GM12878 (cell line): ENCODE measurements around the gene PNLIP. TPM values are rescaled to one million over a fixed set of nuclear protein-coding genes. Genes with fewer than 3 reads are reported as not detected.

Experiments
- ATAC-seq: fragments of 200-7000 bp; cut with Tn5 transposase; 3 replicates; pipeline ENCODE4 v1.9.1; 2020; ENCODE audit warnings: mild to moderate bottlenecking, moderate library complexity
- BruUV-seq: library from RNA; stranded (reverse); fragments of 400-500 nt; replicated peaks from 2 replicates; lab custom pipeline; 2021; lab: Mats Ljungman, UMichigan
- CTCF ChIA-PET: fragments of 300-600 bp; sonication (Branson Sonifier 250); formaldehyde crosslinking; extraction: SDS; loops from one replicate; lab custom pipeline; 2021; ENCODE audit warnings: inconsistent platforms; lab: Yijun Ruan, JAX
- POLR2A ChIA-PET: fragments of 350-600 bp; formaldehyde crosslinking; extraction: SDS; loops from one replicate; lab custom pipeline; 2021; ENCODE audit warnings: inconsistent platforms; lab: Charles Lee
- RAD21 ChIA-PET: fragments of 300-600 bp; sonication (Branson Sonifier 250); formaldehyde crosslinking; loops from one replicate; lab custom pipeline; 2023; ENCODE audit warnings: antibody characterized with exemption; ENCODE audit not compliant: unreplicated experiment; lab: Charles Lee
- SMC1A ChIA-PET: fragments of 300-600 bp; sonication (Branson Sonifier 250); formaldehyde crosslinking; loops from one replicate; lab custom pipeline; 2023; ENCODE audit not compliant: unreplicated experiment, uncharacterized antibody; lab: Charles Lee
- DNase-seq: peaks from one replicate; pipeline ENCODE4 v3.0.0-alpha.2; 2011; ENCODE audit warnings: low read depth, low spot score
- FAIRE-seq: peaks from 3 replicates; lab custom pipeline; 2011; peaks lifted over from hg19 to GRCh38; lab: Jason Lieb, UNC
- H2AFZ ChIP-seq: 2 replicates; pipeline ENCODE4 v1.6.0; 2011; ENCODE audit warnings: low read depth, low read length, control low read depth; ENCODE audit not compliant: control insufficient read depth
- H3K27ac ChIP-seq: 2 replicates; pipeline ENCODE4 v1.5.1; 2011; ENCODE audit warnings: control low read depth; ENCODE audit not compliant: control insufficient read depth, insufficient read depth
- H3K27me3 ChIP-seq, 2 experiments: replicated peaks in 1 of 2; 2 replicates each; pipeline versions ENCODE4 v1.6.0 to v1.6.1; 2011; ENCODE audit warnings: low read length in 1 of 2; ENCODE audit not compliant: control insufficient read depth in 2 of 2, insufficient read depth in 2 of 2
- H3K36me3 ChIP-seq, 2 experiments: 2 replicates each; pipeline ENCODE4 v1.5.1; 2011; ENCODE audit warnings: low read length in 1 of 2; ENCODE audit not compliant: control insufficient read depth in 2 of 2, insufficient read depth in 2 of 2
- H3K4me1 ChIP-seq: 2 replicates; pipeline ENCODE4 v1.6.1; 2011; ENCODE audit warnings: mild to moderate bottlenecking, low read length, moderate library complexity, mixed read lengths; ENCODE audit not compliant: control insufficient read depth, insufficient read depth
- H3K4me2 ChIP-seq: 2 replicates; pipeline ENCODE4 v1.6.0; 2011; ENCODE audit warnings: control low read depth; ENCODE audit not compliant: control insufficient read depth, insufficient read depth
- H3K4me3 ChIP-seq: fragments of 200-600 bp; sonication (generic); 2 replicates; pipeline ENCODE4 v1.5.1; 2016
- H3K79me2 ChIP-seq: 2 replicates; pipeline ENCODE4 v1.6.0; 2011; ENCODE audit warnings: low read length; ENCODE audit not compliant: control insufficient read depth, insufficient read depth
- H3K9ac ChIP-seq: 2 replicates; pipeline ENCODE4 v1.8.0; 2011; ENCODE audit warnings: low read length, control low read depth, mixed read lengths; ENCODE audit not compliant: control insufficient read depth, insufficient read depth
- H3K9me3 ChIP-seq: replicated peaks from 3 replicates; pipeline ENCODE4 v1.5.1; 2011; ENCODE audit warnings: mild to moderate bottlenecking, low read length; ENCODE audit not compliant: control insufficient read depth, insufficient read depth
- H4K20me1 ChIP-seq: 2 replicates; pipeline ENCODE4 v1.6.0; 2011; ENCODE audit not compliant: control insufficient read depth, insufficient read depth
- BACH1 ChIP-seq: fragments of 450-650 bp; IDR thresholded peaks from 2 replicates; pipeline ENCODE4 v1.6.1; 2017; ENCODE audit warnings: mild to moderate bottlenecking, borderline replicate concordance
- BMI1 ChIP-seq: fragments of 450-650 bp; IDR thresholded peaks from 2 replicates; pipeline ENCODE4 v1.6.1; 2016; ENCODE audit warnings: mild to moderate bottlenecking, moderate library complexity, borderline replicate concordance
- CBX3 ChIP-seq: fragments of 200-600 bp; sonication (generic); IDR thresholded peaks from 2 replicates; pipeline ENCODE4 v1.6.1; 2016; ENCODE audit warnings: low read depth, borderline replicate concordance
- CHD1 ChIP-seq: IDR thresholded peaks from 2 replicates; pipeline ENCODE4 v1.6.1; 2012; ENCODE audit warnings: low read depth, low read length, improper control_type of control experiment
- CREM ChIP-seq: IDR thresholded peaks from 2 replicates; pipeline ENCODE4 v1.6.1; 2014; ENCODE audit warnings: antibody characterized with exemption, low read depth
- ESRRA ChIP-seq: IDR thresholded peaks from 2 replicates; pipeline ENCODE4 v1.6.1; 2012; ENCODE audit warnings: mild to moderate bottlenecking, low read length, improper control_type of control experiment
- JUND ChIP-seq: IDR thresholded peaks from 2 replicates; pipeline ENCODE4 v1.6.1; 2012; ENCODE audit warnings: low read depth, mild to moderate bottlenecking, low read length, improper control_type of control experiment, moderate library complexity
- LARP7 ChIP-seq: fragments of 450-650 bp; IDR thresholded peaks from 2 replicates; pipeline ENCODE4 v1.6.1; 2017; ENCODE audit warnings: mild to moderate bottlenecking
- MEF2A ChIP-seq: IDR thresholded peaks from 2 replicates; pipeline ENCODE4 v1.6.1; 2011; ENCODE audit warnings: low read depth, mild to moderate bottlenecking, low read length, moderate library complexity; ENCODE audit not compliant: insufficient read depth
- PML ChIP-seq: IDR thresholded peaks from 2 replicates; pipeline ENCODE4 v1.6.1; 2012; ENCODE audit warnings: low read length, inconsistent platforms
- POU2F2 ChIP-seq: IDR thresholded peaks from 3 replicates; pipeline ENCODE4 v1.6.1; 2011; ENCODE audit warnings: low read depth, mild to moderate bottlenecking, low read length, borderline replicate concordance
- RELA ChIP-seq: fragments of 450-650 bp; IDR thresholded peaks from 2 replicates; pipeline ENCODE4 v1.8.0; 2014; ENCODE audit warnings: borderline replicate concordance; ENCODE audit not compliant: partially characterized antibody
- SMAD1 ChIP-seq: fragments of 450-650 bp; IDR thresholded peaks from 2 replicates; pipeline ENCODE4 v1.6.1; 2018; ENCODE audit warnings: mild to moderate bottlenecking, low read depth; ENCODE audit not compliant: partially characterized antibody
- SMAD5 ChIP-seq: IDR thresholded peaks from 2 replicates; pipeline ENCODE4 v1.6.1; 2016; ENCODE audit warnings: antibody characterized with exemption, low read depth
- SMARCA5 ChIP-seq: fragments of 450-650 bp; IDR thresholded peaks from 2 replicates; pipeline ENCODE4 v1.6.1; 2017; ENCODE audit warnings: mild to moderate bottlenecking
- SPI1 ChIP-seq: IDR thresholded peaks from 2 replicates; pipeline ENCODE4 v1.6.1; 2011; ENCODE audit warnings: low read depth, mild to moderate bottlenecking, low read length, moderate library complexity, borderline replicate concordance; ENCODE audit not compliant: insufficient read depth
- YY1 ChIP-seq: IDR thresholded peaks from 2 replicates; pipeline ENCODE4 v1.6.1; 2011; ENCODE audit warnings: low read depth, mild to moderate bottlenecking, low read length
- ZNF384 ChIP-seq: IDR thresholded peaks from 2 replicates; pipeline ENCODE4 v1.6.1; 2012; ENCODE audit warnings: low read depth, mild to moderate bottlenecking, low read length, improper control_type of control experiment, borderline replicate concordance
- ZNF622 ChIP-seq: fragments of 450-650 bp; IDR thresholded peaks from 2 replicates; pipeline ENCODE4 v1.6.1; 2017; ENCODE audit warnings: mild to moderate bottlenecking, inconsistent platforms
- WGBS: methylation state at CpG from one replicate; pipeline ENCODE4 v1.1.6; 2016; ENCODE audit warnings: low lambda C conversion rate; ENCODE audit not compliant: insufficient replicate concordance, insufficient coverage; ENCODE audit errors: missing lambda C conversion rate; 5-methylcytosine and 5-hydroxymethylcytosine counted together
- in situ Hi-C: fragments of 300-500 bp; cut with MboI; formaldehyde crosslinking; loops from 9 replicates; pipeline ENCODE4 v1.14.3; 2018; ENCODE audit warnings: mixed read lengths
- intact Hi-C: fragments of 100-400 bp; cut with micrococcal nuclease; formaldehyde crosslinking; loops from one replicate; pipeline ENCODE4 v1.14.2; 2022; ENCODE audit not compliant: unreplicated experiment
- polyA plus RNA-seq, 11 experiments: library from polyadenylated mRNA; depleted of rRNA in 4 of 11; unstranded in 6 of 11; stranded (reverse) in 5 of 11; fragments of >200 nt; fragmentation: Nextera tagmentation in 4 of 11; fragmentation: Illumina TruSeq in 1 of 11; extraction: Ambion mirVana in 4 of 11; extraction: Trizol in 1 of 11; gene quantifications; 1 replicate in 1 of 11; 2 replicates in 10 of 11; pipeline versions ENCODE4 v1.2.1 to v1.2.3, GENCODE V29; 2011 to 2016; ENCODE audit warnings: inconsistent platforms in 2 of 11, missing spikeins in 2 of 11, low read depth in 1 of 11
- total RNA-seq, 4 experiments: library from RNA; depleted of rRNA in 3 of 4; stranded (reverse); fragments of >200 nt in 3 of 4; fragmentation: Illumina TruSeq in 1 of 4; extraction: Trizol in 1 of 4; gene quantifications; 2 replicates each; pipeline versions ENCODE4 v1.2.1 to v1.2.3, GENCODE V29; 2013 to 2021
- TF ChIP-seq, protein P1 (sequence below): IDR thresholded peaks from 2 replicates; pipeline ENCODE4 v1.6.1; 2012; ENCODE audit warnings: low read depth, low read length, improper control_type of control experiment
- TF ChIP-seq, protein P2 (sequence below): fragments of 450-650 bp; IDR thresholded peaks from 2 replicates; pipeline ENCODE4 v1.6.1; 2016; ENCODE audit warnings: mild to moderate bottlenecking

PNLIP gene
- total and polyA plus RNA-seq, 10 of the 15 experiments (the other 5 are each of a cell fraction or from before 2014, with no cell fraction given): 1.1 TPM; not detected in 9

DNA sequence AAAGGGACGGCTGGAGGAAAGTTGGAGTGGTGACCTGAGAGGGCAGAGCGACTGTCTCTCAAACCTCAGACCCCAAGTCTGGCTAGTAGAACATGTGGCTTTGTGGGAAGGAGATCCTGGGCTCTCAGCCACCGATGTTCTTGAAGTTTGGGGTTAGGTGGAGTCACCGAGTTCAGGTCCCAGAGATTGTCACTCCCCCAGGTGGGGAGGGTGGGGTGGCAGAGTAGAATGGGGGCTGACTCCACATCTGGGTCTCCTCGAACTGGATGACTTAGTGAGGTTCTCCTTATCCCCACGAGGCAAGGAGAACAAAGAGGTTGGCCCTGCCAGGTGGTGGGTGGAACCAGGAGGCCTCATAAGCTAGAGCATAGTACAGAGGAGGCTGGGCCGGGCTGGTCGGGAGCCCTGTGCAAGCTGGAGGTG is 60.3 kb downstream of the PNLIP start:
- in situ Hi-C loops (no loop called here), intact Hi-C loops (no loop called here)
- Histone ChIP-seq H3K36me3 (no peaks in the 10 kb centered on the region), H3K4me3 (no peak overlapping the region), H3K4me1 (no peaks in the 10 kb centered on the region), H3K27me3 (no peaks in the 10 kb centered on the region), H3K27ac (no peak overlapping the region), H3K79me2 (no peaks in the 10 kb centered on the region), H3K9ac (no peak overlapping the region), H3K4me2 (no peak overlapping the region), H2AFZ (no peak overlapping the region), H4K20me1 (no peaks in the 10 kb centered on the region), H3K9me3 (no peaks in the 10 kb centered on the region)
- 12% methylated on average over 8 of the region's 8 CpGs for WGBS
- FAIRE-seq (no peak), DNase-seq (no peak), ATAC-seq (no peak)
- no TSS peak for BruUV-seq
- no peak for TF ChIP-seq LARP7
- no peak for TF ChIP-seq SMAD5
- TF ChIP-seq CBX3: no peak
- TF ChIP-seq ZNF384: no peak
- TF ChIP-seq ZNF622: no peak
- TF ChIP-seq POU2F2: no peak
- RAD21 ChIA-PET: no interaction called here
- POLR2A ChIA-PET: no interaction called here
- CTCF ChIA-PET: no interaction called here
- SMC1A ChIA-PET: no interaction called here

DNA sequence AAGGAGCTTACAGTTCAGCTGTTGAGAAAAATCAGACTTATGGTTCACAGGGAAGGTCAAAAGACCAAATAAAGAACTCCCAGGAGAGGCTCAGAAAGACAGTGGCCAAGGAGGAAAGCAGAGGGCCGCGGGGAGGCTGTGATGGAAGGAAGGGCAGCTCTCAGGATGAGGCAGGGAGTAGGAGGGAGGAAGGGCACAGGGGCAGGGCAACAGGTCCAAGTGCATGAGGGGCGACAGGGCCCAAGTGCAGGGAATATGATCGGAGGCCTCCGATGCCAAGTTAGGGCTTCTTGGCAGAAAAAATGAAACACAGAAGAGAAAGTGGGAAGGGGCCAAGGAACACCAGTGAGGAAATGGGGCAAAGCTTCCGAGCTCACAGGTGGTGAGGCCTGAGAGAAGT is 61.6 kb downstream of the PNLIP start:
- no peak overlapping the region for H3K27ac ChIP-seq
- no peak overlapping the region for H3K4me2 ChIP-seq
- CTCF ChIA-PET: no interaction called here
- WGBS: 27% methylated on average over 6 of the region's 6 CpGs
- SMC1A ChIA-PET: no interaction called here
- H3K4me3 ChIP-seq: no peak overlapping the region
- no peaks in the 10 kb centered on the region for H3K36me3 ChIP-seq
- H3K4me1 ChIP-seq: no peaks in the 10 kb centered on the region
- intact Hi-C loops: no loop called here
- H4K20me1 ChIP-seq: no peaks in the 10 kb centered on the region
- in situ Hi-C loops: no loop called here
- ATAC-seq (no peak), DNase-seq (no peak), FAIRE-seq (no peak)
- no peak overlapping the region for H3K9ac ChIP-seq
- POLR2A ChIA-PET: no interaction called here
- H3K79me2 ChIP-seq: no peaks in the 10 kb centered on the region
- no peak overlapping the region for H2AFZ ChIP-seq
- RAD21 ChIA-PET: no interaction called here
- no peaks in the 10 kb centered on the region for H3K9me3 ChIP-seq
- no peaks in the 10 kb centered on the region for H3K27me3 ChIP-seq
- no TSS peak for BruUV-seq
- TF ChIP-seq SMAD1 (no peak), YY1 (no peak), BACH1 (no peak), POU2F2 (no peak), RELA (no peak), ESRRA (no peak), CREM (no peak), JUND (no peak), SMARCA5 (no peak), MEF2A (no peak), CHD1 (no peak), BMI1 (no peak), PML (no peak), SPI1 (no peak)
- TF ChIP-seq, protein P1, sequence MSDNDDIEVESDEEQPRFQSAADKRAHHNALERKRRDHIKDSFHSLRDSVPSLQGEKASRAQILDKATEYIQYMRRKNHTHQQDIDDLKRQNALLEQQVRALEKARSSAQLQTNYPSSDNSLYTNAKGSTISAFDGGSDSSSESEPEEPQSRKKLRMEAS: no peak
- TF ChIP-seq, protein P2, sequence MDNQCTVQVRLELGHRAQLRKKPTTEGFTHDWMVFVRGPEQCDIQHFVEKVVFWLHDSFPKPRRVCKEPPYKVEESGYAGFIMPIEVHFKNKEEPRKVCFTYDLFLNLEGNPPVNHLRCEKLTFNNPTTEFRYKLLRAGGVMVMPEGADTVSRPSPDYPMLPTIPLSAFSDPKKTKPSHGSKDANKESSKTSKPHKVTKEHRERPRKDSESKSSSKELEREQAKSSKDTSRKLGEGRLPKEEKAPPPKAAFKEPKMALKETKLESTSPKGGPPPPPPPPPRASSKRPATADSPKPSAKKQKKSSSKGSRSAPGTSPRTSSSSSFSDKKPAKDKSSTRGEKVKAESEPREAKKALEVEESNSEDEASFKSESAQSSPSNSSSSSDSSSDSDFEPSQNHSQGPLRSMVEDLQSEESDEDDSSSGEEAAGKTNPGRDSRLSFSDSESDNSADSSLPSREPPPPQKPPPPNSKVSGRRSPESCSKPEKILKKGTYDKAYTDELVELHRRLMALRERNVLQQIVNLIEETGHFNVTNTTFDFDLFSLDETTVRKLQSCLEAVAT: no peak
